HEK293T (cell line): Measurements from ENCODE around the gene GKN1.

Experiments used
- ARNT ChIP-seq: fragments of 450-650 bp; IDR thresholded peaks from 2 replicates; pipeline ENCODE4 v1.6.1; 2017; ENCODE audit warnings: mild to moderate bottlenecking
- BHLHE40 ChIP-seq: fragments of 450-650 bp; IDR thresholded peaks from 2 replicates; pipeline ENCODE4 v1.6.1; 2016; ENCODE audit warnings: mild to moderate bottlenecking, moderate library complexity, borderline replicate concordance
- CTBP1 ChIP-seq: fragments of 450-650 bp; IDR thresholded peaks from 2 replicates; pipeline ENCODE4 v1.6.1; 2016; ENCODE audit warnings: borderline replicate concordance
- ELF4 ChIP-seq: fragments of 450-650 bp; IDR thresholded peaks from 2 replicates; pipeline ENCODE4 v1.6.1; 2017; ENCODE audit warnings: antibody characterized with exemption
- FOXA1 ChIP-seq: fragments of 450-650 bp; IDR thresholded peaks from 2 replicates; pipeline ENCODE4 v1.6.1; 2016; ENCODE audit warnings: mild to moderate bottlenecking
- FOXK2 ChIP-seq: fragments of 450-650 bp; IDR thresholded peaks from 2 replicates; pipeline ENCODE4 v1.6.1; 2016; ENCODE audit warnings: mild to moderate bottlenecking
- HDGF ChIP-seq: fragments of 450-650 bp; IDR thresholded peaks from 2 replicates; pipeline ENCODE4 v1.6.1; 2017; ENCODE audit warnings: antibody characterized with exemption, borderline replicate concordance
- LEF1 ChIP-seq: fragments of 450-650 bp; IDR thresholded peaks from 2 replicates; pipeline ENCODE4 v1.6.1; 2017; ENCODE audit warnings: mild to moderate bottlenecking, borderline replicate concordance
- NFRKB ChIP-seq: fragments of 450-650 bp; IDR thresholded peaks from 2 replicates; pipeline ENCODE4 v1.6.1; 2016; ENCODE audit warnings: mild to moderate bottlenecking, moderate library complexity
- SP1 ChIP-seq: fragments of 450-650 bp; IDR thresholded peaks from 2 replicates; pipeline ENCODE4 v1.6.1; 2017
- SUZ12 ChIP-seq: fragments of 450-650 bp; IDR thresholded peaks from 2 replicates; pipeline ENCODE4 v1.6.1; 2016; ENCODE audit warnings: mild to moderate bottlenecking
- TARDBP ChIP-seq: fragments of 450-650 bp; IDR thresholded peaks from 2 replicates; pipeline ENCODE4 v1.6.1; 2016
- ZNF384 ChIP-seq: fragments of 450-650 bp; IDR thresholded peaks from 2 replicates; pipeline ENCODE4 v1.6.1; 2016

DNA sequence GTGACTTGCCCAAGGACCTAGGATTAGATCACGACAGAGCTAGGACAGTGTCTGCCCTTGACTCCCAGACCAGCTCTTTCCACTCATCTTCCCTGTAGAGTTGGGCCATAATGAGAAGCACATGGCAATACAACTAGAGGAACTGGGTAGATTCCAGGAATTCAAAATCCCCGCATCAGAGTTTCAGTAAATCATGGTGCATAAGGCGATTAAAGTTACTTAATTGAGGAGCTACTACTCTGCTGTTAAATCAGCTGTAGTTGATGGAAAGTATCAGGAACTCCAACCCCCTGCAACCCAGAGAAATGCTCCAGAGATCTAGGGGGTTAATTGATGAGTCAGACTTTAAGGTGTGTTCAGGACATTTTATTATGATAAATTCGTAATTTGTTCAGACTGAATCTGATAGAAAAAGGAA lies 44.3 kb downstream of the GKN1 start:
- TF ChIP-seq ARNT (no peak), TARDBP (no peak), BHLHE40 (no peak), FOXK2 (no peak), SP1 (no peak), ELF4 (no peak), NFRKB (no peak), HDGF (no peak), FOXA1 (no peak), LEF1 (no peak), CTBP1 (no peak), ZNF384 (no peak), SUZ12 (no peak)
